Spleen (tissue), 7 donors: ENCODE measurements around the gene WDR82.

Experiments
- POLR2A ChIP-seq, 3 donors: fragments of 450-650 bp; IDR thresholded peaks; one replicate each; pipeline ENCODE4 v1.5.1; 2017; ENCODE audit warnings: antibody characterized with exemption in 3 of 3, mild to moderate bottlenecking in 1 of 3
- TF ChIP-seq, protein P1 (sequence below), 11 experiments: fragments of 200-600 bp in 7 of 11; fragments of 450-650 bp in 4 of 11; sonication (generic) in 4 of 11; IDR thresholded peaks in 8 of 11; conservative IDR thresholded peaks in 3 of 11; 1 replicate in 7 of 11; 2 replicates in 4 of 11; pipeline versions ENCODE4 v1.4.0 to v1.8.0; 2016 to 2021; ENCODE audit warnings: antibody characterized with exemption in 11 of 11, inconsistent platforms in 4 of 11, mild to moderate bottlenecking in 1 of 11
- donor health status: DM: no; HTN: no; CAD: no; lungs with moderate emphysema.
- donor health status: DM: no; HTN: no; CAD: no.
- donor health status: DM: no; HTN: no; CAD: no.

DNA sequence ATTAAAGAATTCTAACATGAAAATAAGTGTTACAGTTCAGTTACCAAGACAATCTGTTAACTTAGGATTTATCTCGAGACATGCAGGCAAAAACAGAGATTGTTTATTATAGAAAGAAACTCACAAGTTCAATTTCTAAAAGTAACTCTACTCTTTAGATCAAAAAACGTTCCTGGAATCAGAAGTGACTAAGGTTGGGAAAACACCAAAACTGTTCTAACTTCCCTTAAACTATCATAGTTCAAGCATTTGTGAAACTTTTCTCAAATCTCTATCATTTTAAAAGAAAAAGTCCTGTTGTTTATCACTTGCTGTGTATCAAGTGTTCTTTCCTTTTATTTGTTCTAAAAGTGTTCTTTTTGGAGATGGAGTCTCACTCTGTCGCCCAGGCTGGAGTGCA lies 8.7 kb downstream of the WDR82 start:
- TF ChIP-seq, protein P1, sequence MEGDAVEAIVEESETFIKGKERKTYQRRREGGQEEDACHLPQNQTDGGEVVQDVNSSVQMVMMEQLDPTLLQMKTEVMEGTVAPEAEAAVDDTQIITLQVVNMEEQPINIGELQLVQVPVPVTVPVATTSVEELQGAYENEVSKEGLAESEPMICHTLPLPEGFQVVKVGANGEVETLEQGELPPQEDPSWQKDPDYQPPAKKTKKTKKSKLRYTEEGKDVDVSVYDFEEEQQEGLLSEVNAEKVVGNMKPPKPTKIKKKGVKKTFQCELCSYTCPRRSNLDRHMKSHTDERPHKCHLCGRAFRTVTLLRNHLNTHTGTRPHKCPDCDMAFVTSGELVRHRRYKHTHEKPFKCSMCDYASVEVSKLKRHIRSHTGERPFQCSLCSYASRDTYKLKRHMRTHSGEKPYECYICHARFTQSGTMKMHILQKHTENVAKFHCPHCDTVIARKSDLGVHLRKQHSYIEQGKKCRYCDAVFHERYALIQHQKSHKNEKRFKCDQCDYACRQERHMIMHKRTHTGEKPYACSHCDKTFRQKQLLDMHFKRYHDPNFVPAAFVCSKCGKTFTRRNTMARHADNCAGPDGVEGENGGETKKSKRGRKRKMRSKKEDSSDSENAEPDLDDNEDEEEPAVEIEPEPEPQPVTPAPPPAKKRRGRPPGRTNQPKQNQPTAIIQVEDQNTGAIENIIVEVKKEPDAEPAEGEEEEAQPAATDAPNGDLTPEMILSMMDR (IDR thresholded peaks at IDR 0.05 in 8 of 11, conservative IDR thresholded peaks at IDR 0.05 in 3 of 11) = no peak
- no peak for TF ChIP-seq POLR2A (IDR thresholded peaks at IDR 0.05)
